ENCODE results near the gene PHF21A.

PHF21A gene

DNA sequence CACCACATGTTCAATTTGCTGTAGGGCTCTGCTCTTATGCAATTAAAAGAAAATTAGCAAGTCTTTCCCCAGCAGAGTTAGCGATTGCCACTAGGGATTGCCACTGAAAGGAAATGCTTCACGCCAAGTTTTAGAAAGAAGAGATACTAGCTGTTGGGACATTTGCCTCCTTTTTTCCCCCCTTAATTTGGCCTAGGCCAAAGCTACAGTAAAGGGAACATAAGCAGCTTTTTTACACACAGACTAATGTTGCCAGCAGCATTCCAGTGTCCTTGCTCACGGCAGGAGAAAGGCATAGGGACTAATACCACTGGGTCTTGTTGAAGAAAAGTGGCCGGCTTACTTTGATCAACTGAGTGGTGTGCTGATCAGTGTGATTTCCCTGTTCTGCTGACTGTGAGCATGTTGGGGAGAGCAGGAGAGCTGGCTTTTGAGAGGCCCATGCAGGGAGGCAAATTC lies 71.2 kb downstream of the PHF21A start:
- Histone ChIP-seq H3K27ac (ENCODE audit: low read length) (peak overlapping the region; percentile 12), H3K9me3 (ENCODE audit: control insufficient read depth in 1 of 2, low read length in 2 of 2) (no peaks in the 10 kb centered on the region), H3K4me1 (ENCODE audit: control insufficient read depth in 1 of 2, insufficient read depth in 2 of 2, low read length in 2 of 2) (peaks cover 7 to 22% of the 10 kb centered on the region in 2 donors), H3K36me3 (ENCODE audit: control insufficient read depth in 1 of 2, insufficient read depth in 2 of 2, low read length in 2 of 2) (no peaks in the 10 kb centered on the region), H3K27me3 (ENCODE audit: low read depth, low read length) (no peaks in the 10 kb centered on the region), H3K4me3 (ENCODE audit: low read depth in 1 of 2, low read length in 2 of 2) (no peak overlapping the region)

- no peaks in the 10 kb centered on the region for H3K36me3 ChIP-seq (ENCODE audit: control insufficient read depth in 1 of 2, insufficient read depth in 2 of 2, low read length in 2 of 2)
- H3K4me1 ChIP-seq (ENCODE audit: control insufficient read depth in 1 of 2, insufficient read depth in 2 of 2, low read length in 2 of 2), result peaks cover 7 to 22% of the 10 kb centered on the region in 2 donors
- H3K9me3 ChIP-seq (ENCODE audit: control insufficient read depth in 1 of 2, low read length in 2 of 2), result no peaks in the 10 kb centered on the region
- H3K27me3 ChIP-seq (ENCODE audit: low read depth, low read length), result no peaks in the 10 kb centered on the region
- H3K4me3 ChIP-seq (ENCODE audit: low read depth in 1 of 2, low read length in 2 of 2), result no peak overlapping the region
- H3K27ac ChIP-seq (ENCODE audit: low read length), result peak overlapping the region; percentile 12
Observed at GRCh38 chr11:46049325-46049897, 71.8 kb downstream of the PHF21A start.

GRCh38 chr11:46048198-46048597 lies 73.1 kb downstream of the PHF21A start:
- Histone ChIP-seq H3K4me3 (ENCODE audit: low read depth in 1 of 2, low read length in 2 of 2) (no peak overlapping the region), H3K27ac (ENCODE audit: low read length) (no peak overlapping the region), H3K36me3 (ENCODE audit: control insufficient read depth in 1 of 2, insufficient read depth in 2 of 2, low read length in 2 of 2) (no peaks in the 10 kb centered on the region), H3K9me3 (ENCODE audit: control insufficient read depth in 1 of 2, low read length in 2 of 2) (no peaks in the 10 kb centered on the region), H3K4me1 (ENCODE audit: control insufficient read depth in 1 of 2, insufficient read depth in 2 of 2, low read length in 2 of 2) (peaks cover 7 to 22% of the 10 kb centered on the region in 2 donors), H3K27me3 (ENCODE audit: low read depth, low read length) (no peaks in the 10 kb centered on the region)

- H3K9me3 ChIP-seq (ENCODE audit: control insufficient read depth in 1 of 2, low read length in 2 of 2), result no peaks in the 10 kb centered on the region
Observed at GRCh38 chr11:46047520-46047919, 73.7 kb downstream of the PHF21A start.

GRCh38 chr11:46045811-46046210 lies 75.4 kb downstream of the PHF21A start:
- Histone ChIP-seq H3K4me3 (ENCODE audit: low read depth in 1 of 2, low read length in 2 of 2) (no peak overlapping the region), H3K4me1 (ENCODE audit: control insufficient read depth in 1 of 2, insufficient read depth in 2 of 2, low read length in 2 of 2) (peaks cover 7 to 19% of the 10 kb centered on the region in 2 donors), H3K27me3 (ENCODE audit: low read depth, low read length) (no peaks in the 10 kb centered on the region), H3K9me3 (ENCODE audit: control insufficient read depth in 1 of 2, low read length in 2 of 2) (no peaks in the 10 kb centered on the region), H3K36me3 (ENCODE audit: control insufficient read depth in 1 of 2, insufficient read depth in 2 of 2, low read length in 2 of 2) (no peaks in the 10 kb centered on the region), H3K27ac (ENCODE audit: low read length) (no peak overlapping the region)

More at GRCh38 chr11:46047520-46047919, 73.7 kb downstream of the PHF21A start:
- Histone ChIP-seq H3K27me3 (ENCODE audit: low read depth, low read length) (no peaks in the 10 kb centered on the region), H3K36me3 (ENCODE audit: control insufficient read depth in 1 of 2, insufficient read depth in 2 of 2, low read length in 2 of 2) (no peaks in the 10 kb centered on the region), H3K4me1 (ENCODE audit: control insufficient read depth in 1 of 2, insufficient read depth in 2 of 2, low read length in 2 of 2) (peaks cover 7 to 22% of the 10 kb centered on the region in 2 donors), H3K4me3 (ENCODE audit: low read depth in 1 of 2, low read length in 2 of 2) (no peak overlapping the region), H3K27ac (ENCODE audit: low read length) (no peak overlapping the region)

GRCh38 chr11:46044601-46045000 lies 76.7 kb downstream of the PHF21A start:
- no peaks in the 10 kb centered on the region for H3K9me3 ChIP-seq (ENCODE audit: control insufficient read depth in 1 of 2, low read length in 2 of 2)
- no peak overlapping the region for H3K4me3 ChIP-seq (ENCODE audit: low read depth in 1 of 2, low read length in 2 of 2)
- H3K4me1 ChIP-seq (ENCODE audit: control insufficient read depth in 1 of 2, insufficient read depth in 2 of 2, low read length in 2 of 2), result peaks cover 6 to 20% of the 10 kb centered on the region in 2 donors
- H3K27me3 ChIP-seq (ENCODE audit: low read depth, low read length), result no peaks in the 10 kb centered on the region
- no peaks in the 10 kb centered on the region for H3K36me3 ChIP-seq (ENCODE audit: control insufficient read depth in 1 of 2, insufficient read depth in 2 of 2, low read length in 2 of 2)
- no peak overlapping the region for H3K27ac ChIP-seq (ENCODE audit: low read length)

DNA sequence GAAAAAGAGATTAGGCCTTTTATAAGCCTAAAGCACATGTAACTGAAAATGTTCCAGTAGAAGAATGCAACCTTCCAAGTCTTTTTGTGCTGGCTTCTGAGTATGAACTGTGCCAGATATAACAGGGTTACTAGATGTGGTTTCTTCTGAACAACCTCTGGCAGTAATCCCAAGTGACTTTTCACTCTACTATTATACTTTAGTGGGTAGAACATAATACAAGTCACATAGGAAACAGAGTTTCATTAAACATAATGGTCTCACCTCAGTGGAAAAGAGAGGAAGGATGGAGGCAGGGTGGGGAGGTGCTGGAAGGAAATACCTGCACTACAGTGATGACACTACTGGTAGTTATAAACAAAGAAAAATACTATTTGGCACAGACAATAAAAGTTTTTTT lies 81.3 kb downstream of the PHF21A start:
- Histone ChIP-seq H3K27ac (ENCODE audit: low read length) (no peak overlapping the region), H3K27me3 (ENCODE audit: low read depth, low read length) (no peaks in the 10 kb centered on the region), H3K4me1 (ENCODE audit: control insufficient read depth in 1 of 2, insufficient read depth in 2 of 2, low read length in 2 of 2) (peaks cover 0 to 16% of the 10 kb centered on the region in 2 donors), H3K4me3 (ENCODE audit: low read depth in 1 of 2, low read length in 2 of 2) (no peak overlapping the region), H3K9me3 (ENCODE audit: control insufficient read depth in 1 of 2, low read length in 2 of 2) (no peaks in the 10 kb centered on the region), H3K36me3 (ENCODE audit: control insufficient read depth in 1 of 2, insufficient read depth in 2 of 2, low read length in 2 of 2) (no peaks in the 10 kb centered on the region)

- Histone ChIP-seq H3K27ac (ENCODE audit: low read length) (no peak overlapping the region), H3K4me3 (ENCODE audit: low read depth in 1 of 2, low read length in 2 of 2) (no peak overlapping the region), H3K36me3 (ENCODE audit: control insufficient read depth in 1 of 2, insufficient read depth in 2 of 2, low read length in 2 of 2) (no peaks in the 10 kb centered on the region), H3K9me3 (ENCODE audit: control insufficient read depth in 1 of 2, low read length in 2 of 2) (no peaks in the 10 kb centered on the region), H3K27me3 (ENCODE audit: low read depth, low read length) (no peaks in the 10 kb centered on the region), H3K4me1 (ENCODE audit: control insufficient read depth in 1 of 2, insufficient read depth in 2 of 2, low read length in 2 of 2) (peaks cover 0 to 16% of the 10 kb centered on the region in 2 donors)
Observed at GRCh38 chr11:46038529-46038928, 82.7 kb downstream of the PHF21A start.

- Histone ChIP-seq H3K27ac (ENCODE audit: low read length) (no peak overlapping the region), H3K9me3 (ENCODE audit: control insufficient read depth in 1 of 2, low read length in 2 of 2) (no peaks in the 10 kb centered on the region), H3K4me3 (ENCODE audit: low read depth in 1 of 2, low read length in 2 of 2) (no peak overlapping the region), H3K4me1 (ENCODE audit: control insufficient read depth in 1 of 2, insufficient read depth in 2 of 2, low read length in 2 of 2) (peaks cover 0 to 16% of the 10 kb centered on the region in 2 donors), H3K27me3 (ENCODE audit: low read depth, low read length) (no peaks in the 10 kb centered on the region), H3K36me3 (ENCODE audit: control insufficient read depth in 1 of 2, insufficient read depth in 2 of 2, low read length in 2 of 2) (no peaks in the 10 kb centered on the region)
Observed at GRCh38 chr11:46036969-46037368, 84.3 kb downstream of the PHF21A start.

DNA sequence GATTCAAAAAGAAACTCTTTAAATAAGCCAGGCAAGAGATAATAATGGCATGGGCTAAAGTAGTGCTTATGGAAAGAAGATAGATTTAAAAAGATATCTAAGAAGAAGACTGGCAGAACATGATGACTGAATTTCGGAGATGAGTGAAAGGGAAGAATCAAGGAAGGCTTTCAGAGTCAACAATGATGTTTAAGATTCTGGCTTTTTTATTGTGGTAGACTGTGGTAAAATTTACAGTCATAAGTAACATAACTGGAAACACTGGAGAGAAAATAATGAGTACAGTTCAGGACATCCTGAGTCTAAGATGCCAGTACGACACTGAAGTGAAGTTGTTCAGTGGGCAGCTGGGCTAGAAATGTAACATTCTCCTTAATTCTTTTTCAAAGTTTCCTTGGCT lies 85.2 kb downstream of the PHF21A start:
- Histone ChIP-seq H3K4me3 (ENCODE audit: low read depth in 1 of 2, low read length in 2 of 2) (no peak overlapping the region), H3K27ac (ENCODE audit: low read length) (no peak overlapping the region), H3K36me3 (ENCODE audit: control insufficient read depth in 1 of 2, insufficient read depth in 2 of 2, low read length in 2 of 2) (no peaks in the 10 kb centered on the region), H3K4me1 (ENCODE audit: control insufficient read depth in 1 of 2, insufficient read depth in 2 of 2, low read length in 2 of 2) (peaks cover 0 to 16% of the 10 kb centered on the region in 2 donors), H3K9me3 (ENCODE audit: control insufficient read depth in 1 of 2, low read length in 2 of 2) (no peaks in the 10 kb centered on the region), H3K27me3 (ENCODE audit: low read depth, low read length) (no peaks in the 10 kb centered on the region)

DNA sequence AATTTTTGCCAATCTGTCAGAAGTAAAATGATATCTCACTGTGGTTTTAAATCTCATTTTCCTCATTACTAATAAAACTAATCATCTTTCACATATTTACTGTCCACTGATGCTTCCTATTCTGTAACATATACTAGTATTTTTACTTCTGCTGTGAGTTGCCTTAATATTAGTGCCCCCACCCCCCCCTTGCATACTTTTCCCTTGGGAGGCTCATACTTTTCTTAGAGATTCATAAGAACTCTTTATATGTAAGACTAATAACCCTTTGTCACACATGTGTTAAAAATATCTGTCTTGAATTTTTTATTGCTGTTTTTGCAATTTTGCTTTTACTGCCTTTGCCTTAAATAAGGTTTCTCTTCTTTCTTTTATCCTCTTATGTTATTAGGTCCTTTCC lies 87.2 kb downstream of the PHF21A start:
- Histone ChIP-seq H3K36me3 (ENCODE audit: control insufficient read depth in 1 of 2, insufficient read depth in 2 of 2, low read length in 2 of 2) (no peaks in the 10 kb centered on the region), H3K4me1 (ENCODE audit: control insufficient read depth in 1 of 2, insufficient read depth in 2 of 2, low read length in 2 of 2) (no peaks in the 10 kb centered on the region), H3K27me3 (ENCODE audit: low read depth, low read length) (no peaks in the 10 kb centered on the region), H3K4me3 (ENCODE audit: low read depth in 1 of 2, low read length in 2 of 2) (no peak overlapping the region), H3K27ac (ENCODE audit: low read length) (no peak overlapping the region), H3K9me3 (ENCODE audit: control insufficient read depth in 1 of 2, low read length in 2 of 2) (no peaks in the 10 kb centered on the region)
